NOMO-1 treated with DMSO at 0.1 percent for 48 hours (cell line): ENCODE results near the gene CRLF3.

Experiments used
- DNase-seq: peaks from one replicate; lab custom pipeline; 2025; ENCODE audit not compliant: unreplicated experiment; lab: John Stamatoyannopoulos, UW

CRLF3 gene, protein sequence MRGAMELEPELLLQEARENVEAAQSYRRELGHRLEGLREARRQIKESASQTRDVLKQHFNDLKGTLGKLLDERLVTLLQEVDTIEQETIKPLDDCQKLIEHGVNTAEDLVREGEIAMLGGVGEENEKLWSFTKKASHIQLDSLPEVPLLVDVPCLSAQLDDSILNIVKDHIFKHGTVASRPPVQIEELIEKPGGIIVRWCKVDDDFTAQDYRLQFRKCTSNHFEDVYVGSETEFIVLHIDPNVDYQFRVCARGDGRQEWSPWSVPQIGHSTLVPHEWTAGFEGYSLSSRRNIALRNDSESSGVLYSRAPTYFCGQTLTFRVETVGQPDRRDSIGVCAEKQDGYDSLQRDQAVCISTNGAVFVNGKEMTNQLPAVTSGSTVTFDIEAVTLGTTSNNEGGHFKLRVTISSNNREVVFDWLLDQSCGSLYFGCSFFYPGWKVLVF

GRCh38 chr17:30824356-30825145 is at the start of gene CRLF3:
TSS of gene CRLF3 (minus strand) at chr17:30824692. CDS start at chr17:30824651, 41 bp downstream.
- peak; percentile 88 for DNase-seq

DNA sequence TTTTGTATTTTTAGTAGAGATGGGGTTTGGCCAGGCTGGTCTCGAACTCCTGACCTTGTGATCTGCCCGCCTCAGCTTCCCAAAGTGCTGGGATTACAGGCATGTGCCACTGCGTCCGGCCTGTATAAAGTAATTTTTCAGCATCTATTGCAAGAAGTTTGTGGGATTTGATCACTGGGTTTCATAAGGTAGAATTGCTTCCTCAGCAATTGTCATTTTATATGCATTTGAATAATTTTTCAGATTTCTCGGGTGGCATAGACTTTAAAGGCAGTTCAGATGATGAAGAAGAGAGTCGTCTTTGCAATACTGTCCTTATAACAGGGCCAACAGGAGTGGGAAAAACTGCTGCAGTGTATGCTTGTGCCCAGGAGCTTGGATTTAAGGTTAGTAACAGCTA is 44.5 kb upstream of the CRLF3 start:
- no peak for DNase-seq

GRCh38 chr17:30864636-30865035 is 40.1 kb upstream of the CRLF3 start:
- no peak for DNase-seq

DNA sequence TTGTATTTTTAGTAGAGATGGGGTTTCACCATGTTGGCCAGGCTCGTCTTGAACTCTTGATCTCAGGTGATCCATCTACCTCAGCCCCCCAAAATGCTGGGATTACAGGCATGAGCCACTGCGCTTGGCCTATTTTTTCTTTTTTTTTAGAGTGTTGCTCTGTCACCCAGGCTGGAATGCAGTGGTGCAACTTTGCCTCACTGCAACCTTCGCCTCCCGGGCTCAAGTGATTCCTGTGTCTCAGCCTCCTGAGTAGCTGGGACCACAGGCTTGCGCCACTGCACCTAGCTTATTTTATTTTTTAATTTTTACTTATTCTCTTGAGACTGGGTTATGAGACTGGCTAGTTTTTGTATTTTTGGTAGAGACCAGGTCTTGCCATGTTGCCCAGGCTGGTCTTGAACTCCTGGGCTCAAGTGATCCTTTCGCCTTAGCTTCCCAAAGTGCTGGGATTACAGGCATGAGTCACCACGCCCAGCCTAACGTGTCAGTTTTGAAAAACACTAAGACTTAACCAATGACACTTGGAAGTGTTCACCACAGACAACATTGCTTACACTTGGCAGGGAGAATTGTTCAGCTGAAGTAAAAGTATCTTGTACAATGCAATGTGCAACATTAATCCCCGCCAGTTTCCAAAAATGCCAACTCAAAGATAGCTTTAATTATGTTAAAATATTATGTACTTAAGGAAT is 34.2 kb upstream of the CRLF3 start:
- no peak for DNase-seq

DNA sequence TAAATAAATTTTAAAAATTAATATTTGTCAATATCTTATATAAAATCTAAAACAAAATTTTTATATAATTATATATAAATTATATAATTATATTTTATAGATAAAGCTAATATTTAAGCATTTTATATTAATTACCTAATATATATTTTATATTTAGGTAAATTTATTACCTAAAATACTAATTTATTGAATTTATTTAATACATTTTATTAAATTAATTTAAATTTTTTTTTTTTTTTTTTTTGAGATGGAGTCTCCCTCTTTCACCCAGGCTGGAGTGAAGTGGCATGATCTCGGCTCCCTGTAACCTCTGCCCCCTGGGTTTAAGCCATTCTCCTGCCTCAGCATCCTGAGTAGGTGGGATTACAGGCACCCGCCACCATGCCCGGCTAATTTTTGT is 29.7 kb upstream of the CRLF3 start:
- no peak for DNase-seq

DNA sequence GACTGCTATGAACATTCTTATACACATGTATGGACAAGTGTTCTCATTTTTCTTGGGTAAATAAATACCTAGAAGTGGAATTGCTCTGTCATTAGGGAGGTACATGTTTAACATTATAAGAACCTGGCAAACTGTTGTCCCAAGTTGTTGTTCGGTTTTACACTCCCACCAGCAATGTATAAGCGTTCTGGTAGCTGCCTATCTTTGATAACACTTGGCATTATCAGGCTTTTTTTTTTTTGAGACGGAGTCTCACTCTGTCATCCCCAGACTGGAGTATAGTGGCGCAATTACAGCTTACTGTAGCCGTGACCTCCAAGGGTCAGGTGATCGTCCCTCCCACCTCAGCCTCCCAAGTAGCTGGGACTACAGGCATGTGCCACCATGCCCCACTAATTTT is 23.5 kb upstream of the CRLF3 start:
- no peak for DNase-seq

DNA sequence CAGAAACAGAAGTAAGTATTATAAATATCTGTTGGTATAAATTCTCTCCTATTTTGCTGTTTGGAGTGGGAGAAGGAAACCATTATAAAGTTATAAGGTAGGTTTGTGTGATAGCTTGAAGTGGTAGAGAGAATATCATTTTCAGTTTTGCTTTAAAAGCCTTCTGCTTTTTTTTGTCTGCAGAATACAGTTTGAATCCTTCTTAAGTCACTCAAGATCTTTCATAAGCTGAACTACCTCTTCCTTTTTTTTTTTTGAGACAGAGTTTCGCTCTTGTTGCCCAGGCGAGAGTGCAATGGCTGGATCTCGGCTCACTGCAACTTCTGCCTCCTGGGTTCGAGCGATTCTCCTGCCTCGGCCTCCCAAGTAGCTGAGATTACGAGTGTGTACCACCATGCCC is 16.3 kb upstream of the CRLF3 start:
- peak; percentile 78 for DNase-seq

DNA sequence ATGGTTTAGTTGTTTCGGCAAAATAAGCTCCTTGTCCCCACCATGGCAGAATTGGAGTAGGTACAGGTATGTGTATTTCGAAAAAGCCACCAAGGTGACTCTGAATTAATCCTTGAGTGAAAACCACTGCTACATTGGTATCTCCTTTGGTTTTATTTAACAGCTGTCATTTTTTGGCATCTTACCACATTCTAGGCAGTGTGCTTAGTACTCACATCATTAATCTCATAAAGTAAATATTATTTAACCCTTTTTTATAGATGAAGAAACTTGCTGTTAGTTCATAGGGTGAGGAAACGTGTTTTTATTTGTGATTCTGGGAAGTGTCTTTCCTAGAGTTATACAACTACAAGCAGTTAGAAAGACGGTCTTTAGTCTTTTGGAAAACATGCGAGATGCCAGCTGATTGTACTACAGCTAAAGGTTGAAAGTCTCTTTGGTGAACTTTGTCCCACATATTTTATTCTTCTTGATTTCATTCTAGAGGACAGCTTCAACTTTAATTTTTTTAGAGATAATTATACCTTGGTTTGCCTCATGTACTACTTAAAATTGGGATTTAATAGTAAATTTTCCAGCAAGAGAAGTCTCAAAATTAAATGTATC is 13.8 kb upstream of the CRLF3 start:
- DNase-seq, result no peak

- DNase-seq, result no peak
These were observed 8.1 kb upstream of the CRLF3 start for GRCh38 chr17:30832438-30833124.

DNA sequence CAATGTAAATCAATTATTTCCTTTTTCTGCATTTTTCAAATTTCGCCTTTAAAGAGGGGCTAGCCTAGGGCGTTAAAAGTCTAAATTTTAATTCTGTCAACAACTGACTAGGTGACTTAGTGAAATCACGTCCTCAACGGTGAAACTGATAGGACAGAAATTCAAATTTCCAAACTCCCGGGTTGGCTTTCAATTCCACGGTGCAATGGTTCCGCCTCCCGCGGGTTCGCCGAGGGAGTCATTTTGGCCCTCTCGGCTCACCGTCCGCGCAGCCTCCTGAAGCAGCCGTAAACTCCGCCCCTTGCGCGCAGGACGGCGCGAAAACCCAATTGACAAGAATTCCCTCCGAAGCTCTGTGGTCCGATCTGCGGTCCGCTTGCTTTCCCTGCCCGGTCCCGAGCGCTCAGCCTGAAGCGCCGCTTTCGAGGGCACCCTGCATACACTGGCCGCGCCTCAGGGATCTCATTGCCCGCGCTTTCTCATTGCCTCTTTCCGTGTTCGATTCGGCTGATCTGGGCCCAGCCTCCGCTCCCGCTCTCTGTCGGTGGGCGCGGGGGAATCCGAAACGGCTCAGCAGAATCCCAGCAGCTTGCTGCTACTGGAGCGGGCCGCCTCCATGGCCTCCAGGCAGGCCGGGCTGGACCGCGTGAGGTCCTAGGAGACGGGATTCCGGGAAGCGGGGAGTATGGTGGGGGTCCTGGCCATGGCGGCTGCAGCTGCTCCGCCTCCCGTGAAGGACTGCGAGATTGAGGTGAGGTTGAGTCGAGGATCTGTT is 7.4 kb upstream of the CRLF3 start, which contains the start of gene ATAD5:
Gene ATAD5, plus strand, starts transcription at position 304 of the 775 bp plus-strand sequence. Its CDS starts 382 bp downstream, at position 686.
- DNase-seq, result peak; percentile 86

GRCh38 chr17:30831257-30831656 is 6.8 kb upstream of the CRLF3 start:
- DNase-seq, result peak; percentile 29

DNA sequence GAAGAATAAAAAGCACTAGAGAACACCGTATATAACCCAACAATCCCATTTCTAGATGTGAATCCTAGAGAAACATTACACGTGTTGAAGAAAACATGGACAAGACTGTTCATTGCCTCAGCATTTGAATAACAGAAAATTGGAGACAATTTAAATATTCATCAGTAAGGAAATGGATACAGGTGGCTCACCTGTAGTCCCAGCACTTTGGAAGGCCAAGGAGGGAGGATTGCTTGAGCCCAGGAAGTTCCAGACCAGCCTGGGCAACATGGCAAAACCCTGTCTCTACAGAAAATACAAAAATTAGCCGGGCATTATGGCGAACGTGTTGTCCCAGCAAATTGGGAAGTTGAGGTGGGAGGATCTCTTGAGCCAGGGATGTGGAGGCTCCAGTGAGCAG is 4.5 kb upstream of the CRLF3 start:
- DNase-seq, result no peak

DNA sequence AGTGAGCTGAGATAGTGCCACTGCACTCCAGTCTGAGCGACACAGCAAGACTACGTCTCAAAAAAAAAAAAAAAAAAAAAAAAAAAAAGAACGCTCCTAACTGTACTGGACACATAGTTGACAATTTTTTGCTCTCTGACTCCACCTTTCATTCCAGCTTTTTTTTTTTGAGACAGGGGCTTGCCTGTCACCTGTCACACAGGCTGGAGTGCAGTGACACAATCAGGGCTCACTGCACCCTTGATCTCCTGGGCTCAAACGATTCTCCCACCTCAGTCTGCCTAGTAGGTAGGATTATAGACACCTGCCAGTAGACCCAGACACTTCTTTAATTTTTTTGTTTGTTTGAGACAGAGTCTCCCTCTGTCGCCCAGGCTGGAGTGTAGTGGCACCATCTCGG is 2.6 kb upstream of the CRLF3 start:
- no peak for DNase-seq

DNA sequence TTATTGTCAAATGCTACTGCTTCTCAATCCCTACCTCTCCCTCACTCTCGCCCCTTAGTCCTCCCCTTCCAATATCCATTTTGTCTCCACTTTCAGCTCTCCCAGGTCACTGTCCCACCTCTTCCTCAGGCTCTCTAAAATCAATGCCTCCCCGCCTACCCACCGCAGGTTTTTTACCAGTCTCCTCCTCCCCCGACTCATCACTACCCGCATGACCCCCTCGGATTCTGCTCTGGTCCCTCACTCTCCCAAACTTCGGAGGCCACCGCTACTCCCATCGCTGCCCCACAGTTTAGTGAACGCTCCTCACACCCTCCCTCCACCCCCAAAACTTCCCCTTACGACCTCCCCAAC is 513 bp downstream of the CRLF3 start:
- peak; percentile 17 for DNase-seq

DNA sequence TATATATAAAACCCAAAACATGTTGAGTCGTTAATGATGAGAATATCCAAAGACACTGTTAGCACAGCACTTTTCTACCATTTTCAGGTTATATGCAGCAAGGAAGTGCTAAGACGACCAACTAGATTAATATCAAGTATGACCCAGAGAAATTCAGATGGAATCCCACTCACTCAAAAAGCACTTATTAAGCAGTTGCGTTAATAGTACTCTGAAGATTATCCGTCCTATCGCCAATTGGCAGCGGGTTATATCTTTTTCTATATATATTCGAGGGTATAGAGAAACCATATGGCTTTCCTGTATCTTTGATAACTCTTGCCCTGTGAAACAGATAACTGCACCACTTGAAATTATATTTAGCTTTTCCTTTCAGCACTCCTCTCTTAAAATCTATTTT is 1.1 kb downstream of the CRLF3 start:
- DNase-seq, result no peak

GRCh38 chr17:30822919-30823318 is 1.6 kb downstream of the CRLF3 start:
- peak; percentile 10 for DNase-seq

GRCh38 chr17:30821871-30822723 is 2.4 kb downstream of the CRLF3 start:
- DNase-seq, result peak; percentile 23

DNA sequence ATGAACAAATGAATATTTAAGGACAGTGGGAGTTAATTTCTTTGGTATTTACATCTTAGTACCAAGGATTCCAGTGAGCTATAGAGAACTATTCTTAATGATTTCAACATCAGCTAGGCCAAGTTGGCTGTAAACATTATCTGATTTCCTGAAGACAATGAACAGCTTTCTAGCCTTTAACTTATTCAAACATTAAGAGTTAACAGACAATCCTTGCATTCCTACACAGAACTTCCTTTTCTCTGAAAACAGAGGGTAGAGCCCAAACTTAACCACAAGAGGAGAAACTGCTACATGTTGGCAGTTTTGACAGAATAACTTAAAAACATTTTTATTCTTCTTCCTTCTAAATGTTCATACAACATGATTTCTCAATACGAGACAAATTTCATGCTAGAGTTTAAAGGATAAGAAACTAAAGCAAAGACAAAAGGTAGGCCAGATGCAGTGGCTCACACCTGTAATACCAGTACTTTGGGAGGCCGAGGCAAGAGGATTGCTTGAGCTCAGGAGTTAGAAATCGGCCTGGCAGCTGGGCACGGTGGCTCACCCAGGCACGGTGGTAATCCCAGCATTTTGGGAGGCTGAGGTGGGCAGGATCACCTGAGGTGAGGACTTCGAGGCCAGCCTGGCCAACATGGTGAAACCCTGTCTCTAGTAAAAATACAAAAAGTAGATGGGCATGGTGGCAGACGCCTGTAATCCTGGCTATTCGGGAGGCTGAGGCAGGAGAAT is 4.4 kb downstream of the CRLF3 start:
- peak; percentile 22 for DNase-seq
